CD4-positive, CD25-positive, alpha-beta regulatory T cell (primary cell): ENCODE measurements around the gene VASP. TPM values are rescaled to one million over a fixed set of nuclear protein-coding genes. Genes with fewer than 3 reads are reported as not detected.
"Not testable (repeated sequence)": the region's sequence is repeated elsewhere in the genome, so short reads cannot be mapped to it uniquely, and the experiment has no call there.

Experiments
- ATAC-seq, 2 donors: fragments of 150-1000 bp; cut with Tn5 transposase; one replicate each; pipeline ENCODE4 v1.10.0; 2021; ENCODE audit warnings: low read depth in 2 of 2, moderate number of reproducible peaks in 2 of 2, moderate library complexity in 1 of 2
- DNase-seq, 3 donors: peaks; one replicate each; pipeline versions ENCODE4 v3.0.0 to v3.0.0-alpha.2; 2012 to 2022; ENCODE audit warnings: mixed read lengths in 1 of 3
- H3K27ac ChIP-seq: one replicate; pipeline ENCODE4 v1.7.0; 2013; ENCODE audit warnings: mild to moderate bottlenecking, low read length; ENCODE audit not compliant: insufficient read depth, poor library complexity, severe bottlenecking
- H3K27me3 ChIP-seq: one replicate; pipeline ENCODE4 v1.7.0; 2013; ENCODE audit warnings: low read length; ENCODE audit not compliant: control insufficient read depth, insufficient read depth
- H3K36me3 ChIP-seq: one replicate; pipeline ENCODE4 v1.7.0; 2013; ENCODE audit warnings: mild to moderate bottlenecking, low read length, moderate library complexity; ENCODE audit not compliant: control insufficient read depth, insufficient read depth
- H3K4me1 ChIP-seq: 2 replicates; pipeline ENCODE4 v1.7.0; 2013; ENCODE audit warnings: mild to moderate bottlenecking, low read length; ENCODE audit not compliant: insufficient read depth, control insufficient read depth, poor library complexity, severe bottlenecking
- H3K4me3 ChIP-seq: one replicate; pipeline ENCODE4 v1.7.0; 2013; ENCODE audit warnings: low read depth, mild to moderate bottlenecking, low read length, moderate library complexity
- H3K9me3 ChIP-seq, 2 experiments: 1 replicate in 1 of 2; 2 replicates in 1 of 2; pipeline ENCODE4 v1.7.0; 2013; ENCODE audit warnings: low read length in 2 of 2, mild to moderate bottlenecking in 1 of 2, moderate library complexity in 1 of 2; ENCODE audit not compliant: control insufficient read depth in 2 of 2
- H3K27ac Mint-ChIP-seq, 3 donors: one replicate each; pipeline ENCODE4 v1.8.0; 2020 to 2022; ENCODE audit warnings: mild to moderate bottlenecking in 3 of 3, mixed read lengths in 3 of 3, moderate library complexity in 2 of 3
- H3K27me3 Mint-ChIP-seq: one replicate; pipeline ENCODE4 v1.8.0; 2022; ENCODE audit warnings: mild to moderate bottlenecking, mixed read lengths
- H3K36me3 Mint-ChIP-seq: one replicate; pipeline ENCODE4 v1.8.0; 2020; ENCODE audit warnings: mixed read lengths
- H3K4me1 Mint-ChIP-seq, 4 donors: one replicate each; pipeline ENCODE4 v1.8.0; 2020 to 2022; ENCODE audit warnings: mixed read lengths in 4 of 4, mild to moderate bottlenecking in 1 of 4
- H3K4me3 Mint-ChIP-seq, 4 donors: one replicate each; pipeline ENCODE4 v1.8.0; 2020 to 2022; ENCODE audit warnings: mild to moderate bottlenecking in 4 of 4, mixed read lengths in 4 of 4, moderate library complexity in 3 of 4
- H3K9me3 Mint-ChIP-seq, 7 donors: one replicate each; pipeline ENCODE4 v1.8.0; 2020 to 2022; ENCODE audit warnings: mixed read lengths in 7 of 7, mild to moderate bottlenecking in 3 of 7, moderate library complexity in 2 of 7
- polyA plus RNA-seq, 4 donors: library from polyadenylated mRNA; unstranded; fragments of 300-500 nt; fragmentation: Illumina TruSeq; gene quantifications; one replicate each; pipeline ENCODE4 v1.2.3, GENCODE V29; 2021
- total RNA-seq: library from RNA; stranded (reverse); gene quantifications from one replicate; pipeline ENCODE4 v1.2.3, GENCODE V29; 2022

VASP gene
- total and polyA plus RNA-seq, 5 donors from 2014 or later = 40.3 to 115 (median 50.5) TPM

DNA sequence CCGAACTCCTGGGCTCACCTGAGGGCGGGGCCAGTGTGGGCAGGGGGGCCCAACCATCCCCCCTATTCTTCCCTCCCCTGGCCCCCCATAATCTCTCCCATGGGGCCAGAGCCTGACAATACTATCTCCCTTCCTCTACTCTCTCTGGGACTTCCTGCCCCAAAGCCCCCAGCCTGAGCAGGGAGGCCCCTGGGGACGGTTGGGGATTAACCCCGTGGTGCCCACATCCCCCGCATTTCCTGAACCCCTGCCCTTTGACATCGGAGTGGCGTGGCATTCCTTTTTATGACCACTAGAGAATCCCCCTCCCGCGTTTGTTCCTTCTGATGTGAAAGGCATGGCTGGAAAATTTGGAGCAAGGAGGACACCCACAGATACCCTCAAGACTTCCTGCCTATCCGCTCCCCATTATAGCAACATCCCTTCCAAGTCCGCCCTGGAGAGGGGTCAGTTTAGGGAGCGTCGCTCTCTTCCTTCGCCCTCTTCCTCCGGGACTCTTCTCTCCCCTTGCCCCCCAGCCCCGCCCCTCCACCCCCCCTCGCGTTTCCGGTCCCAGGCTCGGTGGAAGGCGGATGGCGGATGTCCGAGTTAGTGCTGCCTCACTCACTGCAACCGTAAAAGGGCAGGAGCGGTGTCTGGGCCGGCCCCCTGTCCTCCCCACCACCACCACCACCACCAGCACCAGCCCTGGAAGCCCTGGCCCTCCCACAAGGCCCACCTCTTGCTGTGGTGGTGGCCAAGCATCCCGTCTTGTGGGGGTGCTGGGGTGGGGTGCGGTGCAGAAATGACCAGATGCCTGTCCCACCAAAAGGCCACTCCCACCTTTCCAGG lies 1.8 kb downstream of the VASP start:
- H3K4me3 Mint-ChIP-seq = peak overlapping the region; percentile 94 to 99 (median 96)
- no peaks in the 10 kb centered on the region for H3K27me3 ChIP-seq
- H3K4me1 Mint-ChIP-seq = peaks cover 0 to 67% (median 47%) of the 10 kb centered on the region in 4 donors
- peaks cover 69% of the 10 kb centered on the region for H3K4me1 ChIP-seq
- peak overlapping the region; percentile 71 to 87 (median 85) for H3K27ac Mint-ChIP-seq
- no peaks in the 10 kb centered on the region for H3K27me3 Mint-ChIP-seq
- peak overlapping the region; percentile 75 for H3K4me3 ChIP-seq
- H3K9me3 ChIP-seq = no peaks in the 10 kb centered on the region
- ATAC-seq (no peak), DNase-seq (peak in 1 of 3 donors; percentile 53)
- H3K27ac ChIP-seq = peak overlapping the region; percentile 95
- no peaks in the 10 kb centered on the region for H3K36me3 ChIP-seq
- no peaks in the 10 kb centered on the region for H3K36me3 Mint-ChIP-seq
- H3K9me3 Mint-ChIP-seq = peaks cover 0 to 2% (median 0%) of the 10 kb centered on the region in 7 donors

DNA sequence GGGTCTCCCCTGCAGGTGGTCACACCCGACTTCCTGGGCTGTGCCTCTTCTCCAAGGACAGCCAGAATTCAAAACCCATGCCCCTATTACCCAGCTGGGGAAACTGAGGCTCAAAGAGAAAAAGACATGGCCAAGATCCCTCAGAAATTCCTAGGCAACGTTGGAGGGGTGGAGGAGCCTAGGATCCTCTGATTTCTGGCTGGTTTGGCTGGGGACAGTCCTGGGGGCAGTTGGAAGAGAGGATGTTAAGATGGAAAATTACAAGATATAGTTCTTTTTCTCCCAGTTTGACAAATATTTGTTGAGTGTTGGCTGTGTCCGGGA lies 2.4 kb downstream of the VASP start:
- Mint-ChIP-seq H3K27ac (peak overlapping the region; percentile 81 to 85 (median 84)), H3K9me3 (peaks cover 0 to 2% (median 0%) of the 10 kb centered on the region in 7 donors), H3K4me1 (peaks cover 0 to 72% (median 48%) of the 10 kb centered on the region in 4 donors), H3K36me3 (no peaks in the 10 kb centered on the region), H3K27me3 (no peaks in the 10 kb centered on the region), H3K4me3 (peak overlapping the region; percentile 94 to 99 (median 96))
- Histone ChIP-seq H3K27me3 (no peaks in the 10 kb centered on the region), H3K4me3 (peak overlapping the region; percentile 45), H3K27ac (peak overlapping the region; percentile 95), H3K4me1 (peaks cover 75% of the 10 kb centered on the region), H3K9me3 (no peaks in the 10 kb centered on the region), H3K36me3 (no peaks in the 10 kb centered on the region)
- ATAC-seq (no peak), DNase-seq (no peak)

DNA sequence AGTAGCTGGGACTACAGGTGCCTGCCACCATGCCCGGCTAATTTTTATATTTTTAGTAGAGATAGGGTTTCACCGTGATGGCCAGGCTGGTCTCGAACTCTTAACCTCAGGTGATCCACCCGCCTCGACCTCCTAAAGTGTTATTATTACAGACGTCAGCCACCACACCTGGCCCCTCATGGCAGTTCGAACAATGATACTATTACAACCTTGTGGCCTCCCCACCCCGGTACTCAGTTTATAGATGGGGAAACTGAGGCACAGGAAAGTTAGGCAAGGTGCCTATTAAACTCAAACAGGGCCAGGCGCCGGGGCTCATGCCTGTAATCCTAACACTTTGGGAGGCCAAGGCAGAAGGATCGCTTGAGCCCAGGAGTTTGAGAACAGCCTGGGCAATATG lies 3.1 kb downstream of the VASP start:
- not testable (repeated sequence) for H3K9me3 Mint-ChIP-seq, H3K36me3 ChIP-seq, ATAC-seq, H3K27me3 ChIP-seq, DNase-seq, H3K27ac ChIP-seq, H3K4me3 ChIP-seq, H3K9me3 ChIP-seq, H3K27me3 Mint-ChIP-seq, H3K36me3 Mint-ChIP-seq
- peaks cover 80% of the 10 kb centered on the region for H3K4me1 ChIP-seq
- peak overlapping the region; percentile 94 to 99 (median 96) for H3K4me3 Mint-ChIP-seq
- H3K27ac Mint-ChIP-seq = peak overlapping the region; percentile 18 to 84 (median 73)
- peaks cover 0 to 75% (median 46%) of the 10 kb centered on the region in 4 donors for H3K4me1 Mint-ChIP-seq

DNA sequence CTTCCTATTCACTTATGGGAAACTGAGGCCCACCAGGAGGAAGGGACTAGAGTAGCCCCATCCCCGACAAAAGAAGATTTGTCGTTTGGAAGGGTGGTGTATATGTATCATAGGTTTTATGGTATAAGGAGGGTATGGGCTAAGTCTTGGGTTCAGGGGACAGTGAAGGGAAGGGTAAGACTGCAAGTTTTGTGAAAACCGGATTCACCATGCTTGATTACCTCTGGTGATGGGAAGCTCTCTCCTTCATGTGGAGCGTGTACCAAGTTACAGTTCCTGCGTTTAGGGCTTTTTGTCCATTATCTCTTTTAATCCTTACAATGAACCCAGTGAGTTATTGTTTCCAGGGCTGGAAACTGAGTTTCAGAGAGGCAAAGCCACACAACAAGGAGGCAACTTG lies 3.8 kb downstream of the VASP start:
- ATAC-seq (no peak), DNase-seq (no peak)
- Mint-ChIP-seq H3K36me3 (no peaks in the 10 kb centered on the region), H3K4me1 (peaks cover 0 to 74% (median 43%) of the 10 kb centered on the region in 4 donors), H3K9me3 (peaks cover 0 to 2% (median 0%) of the 10 kb centered on the region in 7 donors), H3K27ac (peak overlapping the region; percentile 73 to 84 (median 82)), H3K27me3 (no peaks in the 10 kb centered on the region), H3K4me3 (peak overlapping the region; percentile 94 to 99 (median 96))
- Histone ChIP-seq H3K27me3 (no peaks in the 10 kb centered on the region), H3K27ac (no peak overlapping the region), H3K9me3 (no peaks in the 10 kb centered on the region), H3K4me1 (peaks cover 80% of the 10 kb centered on the region), H3K4me3 (no peak overlapping the region), H3K36me3 (peaks cover 3% of the 10 kb centered on the region)

DNA sequence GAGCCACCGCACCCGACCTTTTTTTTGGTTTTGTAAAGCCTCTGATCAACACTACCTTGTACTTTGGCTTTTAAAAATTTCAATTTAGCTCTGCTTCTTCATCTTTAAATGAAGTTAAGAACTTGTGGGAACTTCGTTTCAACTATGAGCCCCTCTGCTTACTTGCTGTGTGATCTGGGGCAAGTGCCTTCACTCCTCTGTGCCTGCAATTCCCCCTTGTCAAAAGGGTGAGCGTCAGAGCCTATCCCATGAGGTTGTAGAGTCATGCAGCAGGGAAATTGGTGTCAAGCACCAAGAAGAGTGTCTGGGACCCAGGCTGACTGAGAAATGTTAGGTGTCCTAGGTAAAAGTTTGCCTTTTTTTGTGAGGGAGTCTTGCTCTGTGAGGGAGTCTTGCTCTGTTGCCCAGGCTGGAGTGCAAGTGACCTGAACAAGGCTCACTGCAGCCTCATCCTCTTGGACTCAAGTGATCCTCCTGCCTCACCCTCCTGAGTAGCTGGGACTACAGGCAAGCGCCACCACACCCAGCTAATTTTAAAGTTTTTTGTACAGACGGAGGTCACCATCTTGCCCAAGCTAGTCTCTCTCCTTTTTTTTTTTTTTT lies 5.7 kb downstream of the VASP start:
- Histone ChIP-seq H3K4me1 (peaks cover 74% of the 10 kb centered on the region), H3K27ac (no peak overlapping the region), H3K4me3 (no peak overlapping the region), H3K36me3 (peaks cover 11% of the 10 kb centered on the region), H3K27me3 (no peaks in the 10 kb centered on the region), H3K9me3 (no peaks in the 10 kb centered on the region)
- Mint-ChIP-seq H3K4me1 (peaks cover 0 to 76% (median 36%) of the 10 kb centered on the region in 4 donors), H3K27ac (peak overlapping the region; percentile 47 to 77 (median 70)), H3K27me3 (no peaks in the 10 kb centered on the region), H3K4me3 (peak overlapping the region in 2 of 4 donors; percentile 62 to 84), H3K36me3 (peaks cover 5% of the 10 kb centered on the region), H3K9me3 (peaks cover 0 to 2% (median 0%) of the 10 kb centered on the region in 7 donors)
- no peak for DNase-seq
- no peak for ATAC-seq

DNA sequence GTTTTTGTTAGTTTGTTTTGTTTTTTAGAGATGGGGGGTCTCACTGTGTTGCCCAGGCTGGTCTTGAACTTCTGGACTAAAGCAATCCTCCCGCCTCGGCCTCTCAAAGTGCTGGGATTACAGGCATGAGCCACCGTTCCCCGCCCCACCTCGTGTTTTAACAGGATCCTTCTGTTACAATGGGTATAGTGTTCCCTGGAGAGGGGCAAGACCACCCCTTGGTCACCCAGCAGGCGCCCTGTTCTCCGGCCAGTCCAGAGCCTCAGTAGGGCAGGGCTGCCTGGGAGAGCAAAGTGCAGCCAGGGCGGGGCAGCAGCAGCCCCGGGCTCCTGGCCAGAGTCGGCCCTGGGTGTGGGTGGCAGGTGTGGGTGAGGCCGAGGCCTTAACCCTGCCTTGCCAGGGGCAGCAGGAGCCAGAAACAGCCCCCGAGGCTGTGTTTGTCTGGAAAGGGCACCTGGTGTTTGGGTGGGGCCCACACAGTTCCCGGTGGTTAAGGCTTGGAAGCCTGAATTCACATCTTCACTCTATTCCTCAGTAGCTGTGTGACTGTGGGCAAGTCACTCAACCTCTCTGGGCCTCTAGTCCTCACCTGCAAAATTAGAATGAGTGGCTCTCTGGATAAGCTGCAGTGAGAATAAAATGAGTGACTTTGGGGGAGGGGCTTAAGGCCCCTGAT lies 7.2 kb downstream of the VASP start:
- Histone ChIP-seq H3K4me1 (peaks cover 60% of the 10 kb centered on the region), H3K27me3 (no peaks in the 10 kb centered on the region), H3K27ac (peak overlapping the region; percentile 76), H3K9me3 (no peaks in the 10 kb centered on the region), H3K4me3 (no peak overlapping the region), H3K36me3 (peaks cover 18% of the 10 kb centered on the region)
- Mint-ChIP-seq H3K4me1 (peaks cover 0 to 71% (median 34%) of the 10 kb centered on the region in 4 donors), H3K27ac (peak overlapping the region; percentile 40 to 91 (median 91)), H3K9me3 (no peaks in the 10 kb centered on the region), H3K36me3 (peaks cover 8% of the 10 kb centered on the region), H3K4me3 (peak overlapping the region in 3 of 4 donors; percentile 44 to 66 (median 66)), H3K27me3 (no peaks in the 10 kb centered on the region)
- no peak for ATAC-seq
- DNase-seq = no peak

DNA sequence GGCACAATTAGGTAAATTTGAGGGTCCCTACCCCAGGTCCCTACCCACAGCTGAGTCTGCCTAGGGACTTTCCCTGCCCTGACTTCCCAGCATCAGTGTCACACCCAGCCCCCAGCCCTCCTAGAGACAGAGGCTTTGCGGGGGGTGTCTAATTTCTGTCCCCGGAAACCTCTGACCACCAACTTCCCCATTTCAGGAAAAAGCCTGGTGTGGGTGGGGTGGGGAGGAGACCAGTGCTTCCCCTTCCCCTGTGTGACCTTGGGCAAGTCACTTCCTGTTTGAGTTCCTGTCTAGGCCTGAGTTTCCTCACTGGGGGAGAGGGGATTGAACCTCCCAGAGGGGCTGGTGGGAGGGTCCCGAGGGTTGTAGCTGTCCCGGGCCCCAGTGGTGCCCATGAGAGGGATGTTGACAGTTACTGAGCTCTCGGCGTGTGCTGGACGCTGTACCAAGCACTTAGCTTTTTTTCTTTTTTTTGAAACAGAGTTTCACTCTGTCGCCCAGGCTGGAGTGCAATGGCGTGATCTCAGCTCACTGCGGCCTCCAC lies 7.9 kb downstream of the VASP start:
- Mint-ChIP-seq H3K27me3 (no peaks in the 10 kb centered on the region), H3K4me3 (peak overlapping the region in 3 of 4 donors; percentile 41 to 66 (median 66)), H3K9me3 (no peaks in the 10 kb centered on the region), H3K4me1 (peaks cover 0 to 65% (median 29%) of the 10 kb centered on the region in 4 donors), H3K27ac (peak overlapping the region; percentile 56 to 91 (median 91)), H3K36me3 (peaks cover 8% of the 10 kb centered on the region)
- Histone ChIP-seq H3K27ac (peak overlapping the region; percentile 76), H3K27me3 (no peaks in the 10 kb centered on the region), H3K36me3 (peaks cover 23% of the 10 kb centered on the region), H3K4me1 (peaks cover 55% of the 10 kb centered on the region), H3K4me3 (peak overlapping the region; percentile 26), H3K9me3 (no peaks in the 10 kb centered on the region)
- DNase-seq = peak in 1 of 3 donors; percentile 32
- ATAC-seq = peak; percentile 30 to 41
